GM18499 (cell line): Measurements from ENCODE around the gene ZP3.
"Not testable (repeated sequence)": the region's sequence is repeated elsewhere in the genome, so short reads cannot be mapped to it uniquely, and the experiment has no call there.

ENCODE experiments used
- ATAC-seq: cut with Tn5 transposase; IDR thresholded peaks from one replicate; pipeline ENCODE4 v1.9.1; 2021; ENCODE audit warnings: moderate number of reproducible peaks; ENCODE audit not compliant: insufficient read depth, unreplicated experiment

ZP3 gene

GRCh38 chr7:76480403-76481253, 55.9 kb downstream of the ZP3 start:
- ATAC-seq = not testable (repeated sequence)

- not testable (repeated sequence) for ATAC-seq
These were observed 57.9 kb downstream of the ZP3 start for GRCh38 chr7:76482660-76483059.

GRCh38 chr7:76483081-76483480, 58.3 kb downstream of the ZP3 start:
- ATAC-seq = not testable (repeated sequence)

GRCh38 chr7:76484456-76484855, 59.7 kb downstream of the ZP3 start:
- not testable (repeated sequence) for ATAC-seq

- not testable (repeated sequence) for ATAC-seq
These were observed 61.3 kb downstream of the ZP3 start for GRCh38 chr7:76485822-76486610.

GRCh38 chr7:76486618-76487017, 61.9 kb downstream of the ZP3 start:
- ATAC-seq = peak; percentile 97

GRCh38 chr7:76487969-76488368, 63.2 kb downstream of the ZP3 start:
- not testable (repeated sequence) for ATAC-seq
